GM12872 (cell line): ENCODE measurements around the gene SIN3B.

ENCODE experiments used
- CTCF ChIP-seq: IDR thresholded peaks from 3 replicates; pipeline ENCODE4 v1.5.1; 2011; ENCODE audit warnings: low read depth, mild to moderate bottlenecking, low read length, moderate library complexity; ENCODE audit not compliant: insufficient read depth

Gene SIN3B

GRCh38 chr19:16829822-16830289, 658 bp downstream of the SIN3B start:
- TF ChIP-seq CTCF: no peak

DNA sequence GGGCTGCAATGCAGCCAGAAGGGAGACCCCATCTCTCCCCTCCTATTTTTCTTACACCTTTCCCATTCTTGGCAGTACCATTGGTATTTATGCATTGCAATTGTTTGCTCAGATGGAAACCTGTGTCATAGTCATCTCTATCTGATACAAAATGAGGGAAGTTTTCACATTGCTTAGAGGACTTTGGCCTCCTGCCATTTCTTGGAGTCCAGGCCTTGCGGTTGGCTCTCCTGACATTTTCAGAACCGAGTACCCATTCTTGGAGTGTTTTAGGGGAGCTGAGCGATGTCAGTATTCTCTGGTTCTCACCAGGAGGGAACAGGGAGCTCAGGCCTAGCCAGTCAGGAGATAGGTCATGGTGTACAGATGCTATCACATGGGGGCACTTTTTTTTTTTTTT, 1.5 kb downstream of the SIN3B start:
- no peak for TF ChIP-seq CTCF

GRCh38 chr19:16831531-16831930, 2.3 kb downstream of the SIN3B start:
- TF ChIP-seq CTCF: no peak

- no peak for TF ChIP-seq CTCF
Measured at GRCh38 chr19:16834747-16835146, 5.5 kb downstream of the SIN3B start.

- TF ChIP-seq CTCF: peak; percentile 32; the same call in 1 of the 3 replicates
Measured at GRCh38 chr19:16836115-16837034, 7.2 kb downstream of the SIN3B start.

GRCh38 chr19:16837035-16837362, 7.8 kb downstream of the SIN3B start:
- TF ChIP-seq CTCF: no peak

GRCh38 chr19:16841391-16841926, 12.3 kb downstream of the SIN3B start:
- no peak for TF ChIP-seq CTCF
